B cell (primary cell): ENCODE results near the gene FUS. TPM values are rescaled to one million over a fixed set of nuclear protein-coding genes. Genes with fewer than 3 reads are reported as not detected.
A peak's percentile ranks its signal among the peaks of the same experiment; 100 is the strongest.

Source experiments
- ATAC-seq: fragments of 200-7000 bp; cut with Tn5 transposase; one replicate; pipeline ENCODE4 v1.10.0; 2021; ENCODE audit warnings: low read depth, mild to moderate bottlenecking, moderate number of reproducible peaks, moderate library complexity
- CTCF ChIA-PET: fragments of 350-600 bp; sonication (Branson Sonifier 250); formaldehyde crosslinking; loops from one replicate; lab custom pipeline; 2021; ENCODE audit warnings: antibody characterized with exemption, inconsistent platforms; lab: Charles Lee
- POLR2A ChIA-PET: fragments of 350-600 bp; sonication (Branson Sonifier 250); formaldehyde crosslinking; loops from one replicate; lab custom pipeline; 2021; ENCODE audit warnings: antibody characterized with exemption; lab: Charles Lee
- DNase-seq: peaks from one replicate; pipeline ENCODE4 v3.0.0; 2013
- H2AFZ ChIP-seq: 2 replicates; pipeline ENCODE4 v1.6.1; 2012; ENCODE audit warnings: mild to moderate bottlenecking, low read depth, low read length; ENCODE audit not compliant: insufficient read depth, poor library complexity, severe bottlenecking
- H3K27ac ChIP-seq, 2 donors: 1 replicate in 1 of 2; 2 replicates in 1 of 2; pipeline ENCODE4 v1.5.1; 2012 to 2013; ENCODE audit warnings: low read length in 2 of 2, mild to moderate bottlenecking in 2 of 2, moderate library complexity in 1 of 2
- H3K27me3 ChIP-seq, 4 experiments: fragments of 200-600 bp in 1 of 4; sonication (generic) in 1 of 4; replicated peaks in 1 of 4; 1 replicate in 2 of 4; 2 replicates in 2 of 4; pipeline versions ENCODE4 v1.6.1 to v1.7.0; 2013 to 2016; ENCODE audit warnings: low read length in 3 of 4, mild to moderate bottlenecking in 2 of 4, mixed read lengths in 1 of 4, moderate library complexity in 1 of 4; ENCODE audit not compliant: insufficient read depth in 4 of 4, control insufficient read depth in 3 of 4; ENCODE audit errors: control extremely low read depth in 1 of 4
- H3K36me3 ChIP-seq, 2 experiments: replicated peaks in 1 of 2; 1 replicate in 1 of 2; 2 replicates in 1 of 2; pipeline versions ENCODE4 v1.6.1 to v1.7.1; 2013; ENCODE audit warnings: low read length in 1 of 2; ENCODE audit not compliant: insufficient read depth in 2 of 2, control insufficient read depth in 1 of 2; ENCODE audit errors: control extremely low read depth in 1 of 2, extremely low read depth in 1 of 2
- H3K4me1 ChIP-seq, 2 donors: fragments of 200-600 bp in 1 of 2; sonication (generic) in 1 of 2; 1 replicate in 1 of 2; 2 replicates in 1 of 2; pipeline versions ENCODE4 v1.5.1 to v1.6.1; 2013 to 2017; ENCODE audit warnings: low read length in 2 of 2; ENCODE audit not compliant: control insufficient read depth in 2 of 2, insufficient read depth in 2 of 2
- H3K4me2 ChIP-seq: replicated peaks from 2 replicates; pipeline ENCODE3; 2012; ENCODE audit warnings: mild to moderate bottlenecking, low read depth, low read length; ENCODE audit not compliant: poor library complexity, severe bottlenecking
- H3K4me3 ChIP-seq, 5 experiments: fragments of 200-600 bp in 1 of 5; sonication (generic) in 1 of 5; 1 replicate in 3 of 5; 2 replicates in 2 of 5; pipeline versions ENCODE4 v1.5.1 to v1.7.0; 2011 to 2016; ENCODE audit warnings: low read length in 4 of 5, mild to moderate bottlenecking in 4 of 5, low read depth in 2 of 5, control low read depth in 1 of 5, moderate library complexity in 1 of 5; ENCODE audit not compliant: insufficient read depth in 1 of 5; ENCODE audit errors: control extremely low read depth in 1 of 5, extremely low read depth in 1 of 5
- H3K79me2 ChIP-seq: fragments of 200-600 bp; sonication (generic); one replicate; pipeline ENCODE4 v1.6.0; 2016; ENCODE audit warnings: low read length; ENCODE audit not compliant: control insufficient read depth, insufficient read depth
- H3K9ac ChIP-seq: fragments of 200-600 bp; sonication (generic); 2 replicates; pipeline ENCODE4 v1.6.1; 2017; ENCODE audit warnings: mild to moderate bottlenecking, low read length, moderate library complexity
- H3K9me3 ChIP-seq, 3 donors: one replicate each; pipeline versions ENCODE4 v1.6.1 to v1.7.1; 2013; ENCODE audit warnings: low read length in 2 of 3; ENCODE audit not compliant: control insufficient read depth in 2 of 3, insufficient read depth in 1 of 3; ENCODE audit errors: control extremely low read depth in 1 of 3
- H4K20me1 ChIP-seq: 2 replicates; pipeline ENCODE4 v1.6.0; 2012; ENCODE audit warnings: mild to moderate bottlenecking, low read length; ENCODE audit not compliant: insufficient read depth, control insufficient read depth, poor library complexity, severe bottlenecking
- H3K27ac Mint-ChIP-seq: one replicate; pipeline ENCODE4 v1.8.0; 2021; ENCODE audit warnings: mixed read lengths
- H3K27me3 Mint-ChIP-seq: one replicate; pipeline ENCODE4 v1.8.0; 2021; ENCODE audit warnings: mixed read lengths
- H3K4me1 Mint-ChIP-seq: one replicate; pipeline ENCODE4 v1.8.0; 2021; ENCODE audit warnings: mixed read lengths
- H3K4me3 Mint-ChIP-seq: one replicate; pipeline ENCODE4 v1.8.0; 2021; ENCODE audit warnings: mixed read lengths
- H3K9me3 Mint-ChIP-seq: one replicate; pipeline ENCODE4 v1.8.0; 2022; ENCODE audit warnings: mixed read lengths; ENCODE audit not compliant: insufficient read depth
- EZH2 ChIP-seq: IDR thresholded peaks from 2 replicates; pipeline ENCODE4 v1.6.1; 2012; ENCODE audit warnings: borderline replicate concordance, low read depth, mild to moderate bottlenecking, moderate library complexity, low read length; ENCODE audit not compliant: insufficient read depth, poor library complexity, severe bottlenecking
- WGBS: methylation state at CpG from one replicate; pipeline ENCODE4 v1.1.5; 2013; ENCODE audit warnings: missing lambda C conversion rate; ENCODE audit not compliant: insufficient coverage; 5-methylcytosine and 5-hydroxymethylcytosine counted together
- intact Hi-C: fragments of 100-400 bp; cut with micrococcal nuclease; formaldehyde crosslinking; loops from one replicate; pipeline ENCODE4 v1.10.0; 2022
- polyA plus RNA-seq: library from polyadenylated mRNA; depleted of rRNA; stranded (reverse); fragments of >200 nt; gene quantifications from 2 replicates; pipeline ENCODE4 v1.2.3, GENCODE V29; 2012
- total RNA-seq, 2 donors: library from RNA; stranded (reverse); fragments of 120-200 nt in 1 of 2; gene quantifications; 1 replicate in 1 of 2; 2 replicates in 1 of 2; pipeline versions ENCODE4 v1.2.3 to v1.2.4, GENCODE V29; 2013 to 2022
- TF ChIP-seq, protein P1 (sequence below): fragments of 200-600 bp; IDR thresholded peaks from one replicate; pipeline ENCODE4 v1.8.0; 2022; ENCODE audit warnings: antibody characterized with exemption, mild to moderate bottlenecking

FUS gene
- total and polyA plus RNA-seq, 2 donors (not counting 1 experiment from before 2014, with no cell fraction given): 181 to 597 TPM

DNA sequence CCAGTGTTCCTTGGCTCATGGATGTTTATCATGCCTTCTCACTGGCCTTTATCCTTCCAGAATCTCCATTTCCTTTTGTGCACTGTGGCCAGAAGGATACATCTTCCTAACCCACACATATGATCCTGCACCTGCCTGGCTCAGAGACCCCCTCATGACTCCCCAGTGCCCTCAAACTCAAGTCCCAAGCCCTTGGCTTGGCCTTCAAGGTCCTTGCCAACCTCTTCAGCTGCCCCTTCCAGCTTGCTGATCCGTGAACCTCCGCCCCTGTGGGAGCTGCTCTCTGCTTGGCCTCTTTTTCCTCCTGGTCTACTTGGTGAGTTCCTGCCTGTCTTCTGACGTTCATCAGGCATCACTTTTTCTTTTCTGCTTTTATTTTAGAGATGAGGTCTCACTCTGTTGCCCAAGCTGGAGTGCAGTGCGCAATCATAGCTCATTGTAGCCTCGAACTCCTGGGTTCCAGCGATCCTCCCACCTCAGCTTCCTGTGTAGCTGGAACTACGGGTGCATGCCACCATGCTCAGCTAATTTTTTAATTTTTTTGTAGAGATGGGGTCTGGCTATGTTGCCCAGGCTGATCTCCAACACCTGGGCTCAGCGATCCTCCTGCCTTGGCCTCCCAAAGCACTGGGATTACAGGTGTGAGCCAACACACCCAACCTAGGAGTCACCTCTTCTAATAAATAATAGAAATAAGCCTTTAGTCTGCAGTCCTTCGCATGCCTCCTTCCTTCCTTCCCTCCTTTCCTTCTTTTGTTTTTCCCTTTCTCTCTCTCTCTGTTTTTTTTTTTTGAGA is 25.1 kb downstream of the FUS start:
- Histone ChIP-seq H3K9ac (no peak overlapping the region), H3K36me3 (peaks cover 0 to under 1% of the 10 kb centered on the region in 2 experiments), H3K27me3 (no peaks in the 10 kb centered on the region), H3K4me2 (no peak overlapping the region), H3K9me3 (peaks cover 0 to 4% (median 0%) of the 10 kb centered on the region in 3 donors), H2AFZ (no peak overlapping the region), H4K20me1 (peaks cover 11% of the 10 kb centered on the region), H3K4me1 (peaks cover 30 to 39% of the 10 kb centered on the region in 2 donors), H3K79me2 (peaks cover 6% of the 10 kb centered on the region), H3K27ac (no peak overlapping the region), H3K4me3 (no peak overlapping the region)
- TF ChIP-seq EZH2: no peak
- TF ChIP-seq, protein P1, sequence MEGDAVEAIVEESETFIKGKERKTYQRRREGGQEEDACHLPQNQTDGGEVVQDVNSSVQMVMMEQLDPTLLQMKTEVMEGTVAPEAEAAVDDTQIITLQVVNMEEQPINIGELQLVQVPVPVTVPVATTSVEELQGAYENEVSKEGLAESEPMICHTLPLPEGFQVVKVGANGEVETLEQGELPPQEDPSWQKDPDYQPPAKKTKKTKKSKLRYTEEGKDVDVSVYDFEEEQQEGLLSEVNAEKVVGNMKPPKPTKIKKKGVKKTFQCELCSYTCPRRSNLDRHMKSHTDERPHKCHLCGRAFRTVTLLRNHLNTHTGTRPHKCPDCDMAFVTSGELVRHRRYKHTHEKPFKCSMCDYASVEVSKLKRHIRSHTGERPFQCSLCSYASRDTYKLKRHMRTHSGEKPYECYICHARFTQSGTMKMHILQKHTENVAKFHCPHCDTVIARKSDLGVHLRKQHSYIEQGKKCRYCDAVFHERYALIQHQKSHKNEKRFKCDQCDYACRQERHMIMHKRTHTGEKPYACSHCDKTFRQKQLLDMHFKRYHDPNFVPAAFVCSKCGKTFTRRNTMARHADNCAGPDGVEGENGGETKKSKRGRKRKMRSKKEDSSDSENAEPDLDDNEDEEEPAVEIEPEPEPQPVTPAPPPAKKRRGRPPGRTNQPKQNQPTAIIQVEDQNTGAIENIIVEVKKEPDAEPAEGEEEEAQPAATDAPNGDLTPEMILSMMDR: no peak
- H3K4me3 Mint-ChIP-seq: no peak overlapping the region
- DNase-seq: peak; percentile 13
- H3K27ac Mint-ChIP-seq: peak overlapping the region; percentile 51
- POLR2A ChIA-PET: interaction anchor here (1.0 kb wide), 1 partner anchor 25 kb away, joined by 5 read pairs; the partner anchor contains the start of gene FUS
- CTCF ChIA-PET: interaction anchor here (0.6 to 0.9 kb wide), 2 partner anchors 53 to 177 kb away, joined by 3 read pairs; no protein-coding TSS in a partner anchor
- no peak for ATAC-seq
- H3K4me1 Mint-ChIP-seq: peaks cover 38% of the 10 kb centered on the region
- intact Hi-C loops: loop anchor here (5.0 kb wide), 4 partner anchors 57 to 252 kb away; partner anchors contain the start of genes ARMC5 and ZNF843
- H3K27me3 Mint-ChIP-seq: no peaks in the 10 kb centered on the region
- no peaks in the 10 kb centered on the region for H3K9me3 Mint-ChIP-seq
- WGBS: 100% methylated on average over 2 of the region's 9 CpGs

DNA sequence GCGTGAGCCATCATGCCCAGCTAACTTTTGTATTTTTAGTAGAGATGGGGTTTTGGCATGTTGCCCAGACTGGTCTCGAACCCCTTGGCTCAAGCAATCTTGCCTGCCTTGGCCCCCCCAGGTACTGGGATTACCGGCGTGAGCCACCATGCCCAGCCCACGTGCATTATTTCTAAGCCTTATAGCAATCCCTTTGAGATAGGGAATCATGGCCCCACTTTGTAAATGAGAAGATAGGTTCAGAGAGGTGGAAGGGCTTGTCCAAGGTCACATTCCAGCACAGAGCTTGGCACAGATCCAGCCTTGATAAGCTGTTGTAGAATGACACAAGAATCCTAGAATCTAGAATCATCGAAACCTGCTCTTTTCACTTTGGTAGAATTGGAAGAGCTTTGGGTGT is 26.8 kb downstream of the FUS start:
- Histone ChIP-seq H4K20me1 (no peaks in the 10 kb centered on the region), H3K4me3 (no peak overlapping the region), H2AFZ (no peak overlapping the region), H3K27ac (no peak overlapping the region), H3K9me3 (peaks cover 0 to 4% (median 0%) of the 10 kb centered on the region in 3 donors), H3K36me3 (no peaks in the 10 kb centered on the region), H3K9ac (no peak overlapping the region), H3K79me2 (no peaks in the 10 kb centered on the region), H3K4me2 (no peak overlapping the region), H3K27me3 (no peaks in the 10 kb centered on the region), H3K4me1 (peaks cover 14 to 22% of the 10 kb centered on the region in 2 donors)
- WGBS: 84% methylated on average over 5 of the region's 6 CpGs
- POLR2A ChIA-PET: no interaction called here
- TF ChIP-seq, protein P1: no peak
- no peak for TF ChIP-seq EZH2
- Mint-ChIP-seq H3K27me3 (peaks cover 2% of the 10 kb centered on the region), H3K9me3 (no peaks in the 10 kb centered on the region), H3K4me3 (no peak overlapping the region), H3K27ac (no peak overlapping the region), H3K4me1 (peaks cover 27% of the 10 kb centered on the region)
- ATAC-seq (no peak), DNase-seq (no peak)
- intact Hi-C loops: no loop called here
- CTCF ChIA-PET: interaction anchor here (0.8 to 1.2 kb wide), 3 partner anchors 8 to 157 kb away, joined by 3 read pairs; no protein-coding TSS in a partner anchor
